GM12873 (cell line): ENCODE results near the gene LRRC46.

Source experiments
- TF ChIP-seq, protein P1 (sequence below): IDR thresholded peaks from 2 replicates; pipeline ENCODE4 v1.5.1; 2012; ENCODE audit warnings: low read depth, mild to moderate bottlenecking, moderate library complexity, low read length, control low read depth; ENCODE audit not compliant: insufficient read depth; ENCODE audit errors: missing control alignments

Gene LRRC46

DNA sequence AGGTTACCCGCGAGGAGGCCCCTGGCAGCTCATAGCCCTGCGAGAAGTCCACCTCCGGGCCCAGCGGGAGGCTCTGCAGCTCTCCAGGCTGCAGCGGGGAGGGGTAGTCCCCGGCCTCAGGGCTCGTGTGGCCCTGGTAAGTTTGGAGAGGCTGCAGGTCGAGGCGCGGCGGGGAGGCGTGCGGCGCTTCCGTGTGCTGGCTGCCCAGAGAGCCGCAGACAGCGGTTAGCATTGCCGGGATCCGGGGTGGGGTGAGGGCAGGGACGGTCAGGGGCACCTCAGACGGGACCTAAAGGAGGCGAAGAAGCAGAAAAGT, 16.7 kb downstream of the LRRC46 start:
- TF ChIP-seq, protein P1, sequence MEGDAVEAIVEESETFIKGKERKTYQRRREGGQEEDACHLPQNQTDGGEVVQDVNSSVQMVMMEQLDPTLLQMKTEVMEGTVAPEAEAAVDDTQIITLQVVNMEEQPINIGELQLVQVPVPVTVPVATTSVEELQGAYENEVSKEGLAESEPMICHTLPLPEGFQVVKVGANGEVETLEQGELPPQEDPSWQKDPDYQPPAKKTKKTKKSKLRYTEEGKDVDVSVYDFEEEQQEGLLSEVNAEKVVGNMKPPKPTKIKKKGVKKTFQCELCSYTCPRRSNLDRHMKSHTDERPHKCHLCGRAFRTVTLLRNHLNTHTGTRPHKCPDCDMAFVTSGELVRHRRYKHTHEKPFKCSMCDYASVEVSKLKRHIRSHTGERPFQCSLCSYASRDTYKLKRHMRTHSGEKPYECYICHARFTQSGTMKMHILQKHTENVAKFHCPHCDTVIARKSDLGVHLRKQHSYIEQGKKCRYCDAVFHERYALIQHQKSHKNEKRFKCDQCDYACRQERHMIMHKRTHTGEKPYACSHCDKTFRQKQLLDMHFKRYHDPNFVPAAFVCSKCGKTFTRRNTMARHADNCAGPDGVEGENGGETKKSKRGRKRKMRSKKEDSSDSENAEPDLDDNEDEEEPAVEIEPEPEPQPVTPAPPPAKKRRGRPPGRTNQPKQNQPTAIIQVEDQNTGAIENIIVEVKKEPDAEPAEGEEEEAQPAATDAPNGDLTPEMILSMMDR = no peak

GRCh38 chr17:47850373-47850691, 18.9 kb downstream of the LRRC46 start:
- TF ChIP-seq, protein P1 = no peak

DNA sequence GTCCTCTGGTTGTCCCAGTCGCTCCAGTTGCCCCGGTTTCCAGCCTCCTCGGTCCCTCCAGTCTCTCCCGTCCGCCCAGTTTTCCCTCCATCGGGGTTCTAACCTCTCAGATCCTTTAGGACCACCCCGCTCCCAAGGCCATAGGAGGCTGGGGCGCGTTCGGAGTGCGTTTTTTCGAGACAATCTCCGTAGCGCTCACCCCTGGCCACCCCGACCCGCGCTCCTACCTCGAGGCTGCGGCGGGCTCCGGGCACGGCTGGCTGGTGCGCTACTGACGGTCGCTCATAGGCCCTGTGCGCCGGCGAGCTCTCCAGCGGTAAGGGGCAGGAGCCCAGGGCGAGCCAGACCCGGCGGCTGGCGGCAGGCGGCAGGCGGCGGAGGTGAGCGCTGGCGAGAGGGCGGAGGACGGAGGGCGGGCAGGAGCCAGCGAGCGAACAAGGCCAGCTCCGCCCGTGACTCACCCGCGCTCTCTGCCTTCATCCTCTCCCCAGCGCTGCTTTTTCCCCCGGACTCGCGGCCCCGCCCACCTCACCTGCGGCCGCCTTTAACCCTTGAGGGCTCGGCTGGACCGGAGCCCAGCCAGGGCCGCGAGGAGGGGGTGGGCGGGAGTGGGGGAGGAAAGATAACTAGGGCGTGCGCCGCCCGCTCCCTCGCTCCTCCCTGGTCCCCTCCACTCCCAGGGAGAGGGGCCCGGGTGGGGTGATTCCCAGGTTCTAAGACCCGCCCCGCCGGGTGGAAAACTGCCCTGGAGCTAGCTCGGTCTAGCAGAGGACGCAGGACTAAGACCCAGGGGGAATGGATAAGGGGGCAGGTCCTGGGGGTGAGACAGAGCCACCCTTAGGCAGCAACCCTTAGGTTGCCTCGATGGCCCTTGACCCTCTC, 19.5 kb downstream of the LRRC46 start, which contains the start of gene SP6:
TSS of gene SP6 (minus strand) at position 472 of the 882 bp plus-strand sequence. CDS start 2,734 bp downstream, outside the sequence.
- TF ChIP-seq, protein P1 = no peak

DNA sequence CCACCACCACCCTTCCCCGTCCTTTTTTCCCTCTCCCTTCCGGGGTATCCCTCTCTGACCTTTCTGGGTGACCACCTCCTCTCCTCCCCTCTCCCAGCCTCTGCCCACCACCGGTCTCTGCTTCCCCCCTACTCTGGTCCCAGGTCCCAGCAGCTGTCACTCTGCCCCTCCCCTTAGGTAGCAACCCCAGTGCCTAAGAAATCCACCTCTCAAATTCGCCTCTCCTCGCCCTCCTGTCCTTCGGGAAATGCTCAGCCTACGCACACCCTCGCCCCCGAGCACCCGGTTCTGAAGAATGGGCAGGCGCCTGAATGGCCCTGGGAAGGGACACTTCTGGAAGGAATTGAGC, 20.3 kb downstream of the LRRC46 start:
- TF ChIP-seq, protein P1 = no peak

- TF ChIP-seq, protein P1 = no peak
Observed at GRCh38 chr17:47852113-47852949, 20.9 kb downstream of the LRRC46 start.

- TF ChIP-seq, protein P1 = no peak
Observed at GRCh38 chr17:47853616-47854015, 22.1 kb downstream of the LRRC46 start.

- TF ChIP-seq, protein P1 = no peak
Observed at GRCh38 chr17:47855737-47856136, 24.3 kb downstream of the LRRC46 start.
